Hepatocyte (in vitro differentiated cells): ENCODE data around the gene IP6K1. TPM values are rescaled to one million over a fixed set of nuclear protein-coding genes. Genes with fewer than 3 reads are reported as not detected.

Source experiments
- DNase-seq: peaks from one replicate; pipeline ENCODE4 v3.0.0-alpha.2; 2016; ENCODE audit warnings: low spot score
- H2AFZ ChIP-seq: fragments of 200-600 bp; sonication (generic); 2 replicates; pipeline ENCODE4 v1.6.0; 2016; ENCODE audit warnings: antibody characterized with exemption, mild to moderate bottlenecking
- H3K27ac ChIP-seq: fragments of 200-600 bp; sonication (generic); 2 replicates; pipeline ENCODE4 v1.5.1; 2016; ENCODE audit warnings: mild to moderate bottlenecking
- H3K27me3 ChIP-seq: fragments of 200-600 bp; sonication (generic); 2 replicates; pipeline ENCODE4 v1.6.1; 2016
- H3K36me3 ChIP-seq: fragments of 200-600 bp; sonication (generic); replicated peaks from 2 replicates; pipeline ENCODE4 v1.5.1; 2016; ENCODE audit warnings: low read depth; ENCODE audit not compliant: insufficient read depth
- H3K4me1 ChIP-seq: fragments of 200-600 bp; sonication (generic); 2 replicates; pipeline ENCODE4 v1.5.1; 2016; ENCODE audit warnings: mild to moderate bottlenecking, moderate library complexity; ENCODE audit not compliant: insufficient read depth
- H3K4me2 ChIP-seq: fragments of 200-600 bp; sonication (generic); 2 replicates; pipeline ENCODE4 v1.6.0; 2016
- H3K4me3 ChIP-seq: fragments of 200-600 bp; sonication (generic); 2 replicates; pipeline ENCODE4 v1.5.1; 2016; ENCODE audit warnings: mild to moderate bottlenecking
- H3K79me2 ChIP-seq: fragments of 200-600 bp; sonication (generic); 2 replicates; pipeline ENCODE4 v1.6.0; 2017; ENCODE audit warnings: mild to moderate bottlenecking
- H3K9me2 ChIP-seq: fragments of 200-600 bp; sonication (generic); replicated peaks from 2 replicates; pipeline ENCODE4 v1.6.0; 2017; ENCODE audit warnings: mild to moderate bottlenecking; ENCODE audit not compliant: insufficient read depth
- H3K9me3 ChIP-seq: fragments of 200-600 bp; sonication (generic); 2 replicates; pipeline ENCODE4 v1.5.1; 2016; ENCODE audit warnings: low read depth, mild to moderate bottlenecking
- H4K20me1 ChIP-seq: fragments of 200-600 bp; sonication (generic); 2 replicates; pipeline ENCODE4 v1.6.0; 2016; ENCODE audit warnings: mild to moderate bottlenecking; ENCODE audit not compliant: insufficient read depth, poor library complexity, severe bottlenecking
- EZH2 ChIP-seq: fragments of 200-600 bp; sonication (generic); IDR thresholded peaks from 2 replicates; pipeline ENCODE4 v1.6.1; 2016; ENCODE audit warnings: antibody characterized with exemption, mild to moderate bottlenecking, borderline replicate concordance
- EZH2phosphoT487 ChIP-seq: fragments of 200-600 bp; sonication (generic); IDR thresholded peaks from one replicate; pipeline ENCODE4 v1.6.1; 2018; ENCODE audit warnings: antibody characterized with exemption, mild to moderate bottlenecking, low read depth, moderate library complexity; ENCODE audit not compliant: unreplicated experiment, severe bottlenecking
- WGBS: methylation state at CpG from one replicate; pipeline ENCODE4 v1.1.6; 2016; ENCODE audit warnings: low lambda C conversion rate; ENCODE audit errors: missing lambda C conversion rate; 5-methylcytosine and 5-hydroxymethylcytosine counted together
- polyA plus RNA-seq: library from polyadenylated mRNA; unstranded; fragments of >200 nt; fragmentation: Nextera tagmentation; extraction: Ambion mirVana; gene quantifications from 2 replicates; pipeline ENCODE4 v1.2.1, GENCODE V29; 2016
- total RNA-seq: library from RNA; depleted of rRNA; stranded (reverse); fragments of >200 nt; gene quantifications from 2 replicates; pipeline ENCODE4 v1.2.3, GENCODE V29; 2014
- TF ChIP-seq, protein P1 (sequence below): fragments of 200-600 bp; sonication (generic); IDR thresholded peaks from 2 replicates; pipeline ENCODE4 v1.5.1; 2016; ENCODE audit warnings: antibody characterized with exemption, mild to moderate bottlenecking; ENCODE audit not compliant: poor library complexity

Gene IP6K1
- total and polyA plus RNA-seq, 2 experiments from 2014 or later, result 21.6 to 32.6 TPM

DNA sequence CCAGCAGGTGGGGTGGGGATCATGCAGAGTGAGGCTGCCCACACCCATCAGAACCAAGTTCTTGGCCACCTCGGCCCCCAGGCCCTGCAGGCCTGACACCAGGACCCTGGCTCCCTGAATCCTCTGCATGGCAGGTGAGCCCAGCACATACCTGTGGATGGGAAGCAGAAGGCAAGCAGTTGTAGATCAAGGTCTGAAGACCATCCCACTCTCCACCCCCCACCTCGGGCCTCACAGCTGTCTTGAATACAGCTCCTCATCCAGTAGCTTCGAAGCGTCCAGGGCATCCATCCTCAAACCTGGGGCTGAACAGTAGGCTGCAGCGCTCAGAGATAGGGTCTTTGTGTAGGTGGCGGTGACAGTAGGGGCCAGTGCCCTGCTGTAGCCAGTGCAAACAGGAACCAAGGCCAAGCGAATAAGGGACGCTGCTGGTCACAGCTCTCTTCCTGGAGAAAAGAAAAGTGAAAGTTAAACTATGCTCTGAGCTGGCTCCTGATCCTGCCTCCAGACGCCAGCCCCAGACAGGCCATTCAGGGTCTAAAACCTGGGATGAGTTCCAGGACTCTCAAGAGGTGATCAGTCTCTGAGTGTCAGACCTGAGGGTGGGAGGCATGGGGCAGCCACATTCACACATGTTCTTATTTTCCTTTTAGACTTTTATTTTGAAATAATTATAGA lies 27.3 kb upstream of the IP6K1 start, which contains the start of gene UBA7:
UBA7 (minus strand) TSS at position 457 of the 678 bp plus-strand sequence; CDS start at position 291, 166 bp downstream.
- WGBS, result 72% methylated on average over 9 of the region's 9 CpGs
- H3K27ac ChIP-seq, result peak within 1 kb of the TSS; percentile 82
- H3K4me3 ChIP-seq, result no peak within 1 kb of the TSS
- no peaks in the 10 kb centered on the region for H3K9me3 ChIP-seq
- H3K9me2 ChIP-seq, result no peaks in the 10 kb centered on the region
- DNase-seq, result peak; percentile 55
- H3K79me2 ChIP-seq, result no peaks in the 10 kb centered on the region
- H3K27me3 ChIP-seq, result no peaks in the 10 kb centered on the region
- no peaks in the 10 kb centered on the region for H3K36me3 ChIP-seq
- TF ChIP-seq, protein P1, sequence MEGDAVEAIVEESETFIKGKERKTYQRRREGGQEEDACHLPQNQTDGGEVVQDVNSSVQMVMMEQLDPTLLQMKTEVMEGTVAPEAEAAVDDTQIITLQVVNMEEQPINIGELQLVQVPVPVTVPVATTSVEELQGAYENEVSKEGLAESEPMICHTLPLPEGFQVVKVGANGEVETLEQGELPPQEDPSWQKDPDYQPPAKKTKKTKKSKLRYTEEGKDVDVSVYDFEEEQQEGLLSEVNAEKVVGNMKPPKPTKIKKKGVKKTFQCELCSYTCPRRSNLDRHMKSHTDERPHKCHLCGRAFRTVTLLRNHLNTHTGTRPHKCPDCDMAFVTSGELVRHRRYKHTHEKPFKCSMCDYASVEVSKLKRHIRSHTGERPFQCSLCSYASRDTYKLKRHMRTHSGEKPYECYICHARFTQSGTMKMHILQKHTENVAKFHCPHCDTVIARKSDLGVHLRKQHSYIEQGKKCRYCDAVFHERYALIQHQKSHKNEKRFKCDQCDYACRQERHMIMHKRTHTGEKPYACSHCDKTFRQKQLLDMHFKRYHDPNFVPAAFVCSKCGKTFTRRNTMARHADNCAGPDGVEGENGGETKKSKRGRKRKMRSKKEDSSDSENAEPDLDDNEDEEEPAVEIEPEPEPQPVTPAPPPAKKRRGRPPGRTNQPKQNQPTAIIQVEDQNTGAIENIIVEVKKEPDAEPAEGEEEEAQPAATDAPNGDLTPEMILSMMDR, result no peak
- TF ChIP-seq EZH2phosphoT487, result no peak
- TF ChIP-seq EZH2, result no peak
- peak within 1 kb of the TSS; percentile 82 for H2AFZ ChIP-seq
- no peaks in the 10 kb centered on the region for H4K20me1 ChIP-seq
- H3K4me2 ChIP-seq, result peak within 1 kb of the TSS; percentile 81
- H3K4me1 ChIP-seq, result peaks cover 13% of the 10 kb centered on the region

DNA sequence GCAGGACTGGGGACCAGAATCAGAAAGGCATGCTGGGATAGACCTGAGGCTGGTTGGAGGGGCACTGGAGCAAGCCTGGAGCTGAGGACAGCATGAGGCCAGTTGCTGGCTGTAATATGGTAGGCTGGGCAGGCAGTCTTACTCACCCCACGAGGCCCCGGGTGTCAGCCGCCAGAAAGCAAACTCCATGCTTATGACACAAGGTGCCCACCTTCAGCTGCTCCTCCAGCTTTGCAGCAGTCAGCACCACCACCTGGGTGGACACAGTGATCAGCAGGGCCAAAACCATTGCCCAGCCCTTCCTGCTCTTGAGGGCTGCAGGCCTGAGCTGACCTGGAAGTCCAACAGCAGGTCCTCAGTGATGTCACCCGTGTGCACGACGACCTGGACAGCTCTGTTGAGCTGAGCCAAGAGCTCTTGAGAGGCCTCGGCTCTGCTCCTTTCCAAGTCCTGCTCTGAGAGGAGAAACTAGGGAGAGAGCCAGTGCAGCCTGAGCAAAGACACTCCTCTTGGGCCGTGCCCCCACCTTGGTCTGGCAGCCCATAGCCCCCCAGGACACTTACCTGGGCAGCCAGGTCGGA lies 26.7 kb upstream of the IP6K1 start:
- no peaks in the 10 kb centered on the region for H4K20me1 ChIP-seq
- H3K27ac ChIP-seq, result peak overlapping the region; percentile 82
- WGBS, result 87% methylated on average over 8 of the region's 9 CpGs
- H3K79me2 ChIP-seq, result no peaks in the 10 kb centered on the region
- H3K4me3 ChIP-seq, result no peak overlapping the region
- TF ChIP-seq, protein P1, result no peak
- TF ChIP-seq EZH2phosphoT487 (no peak), EZH2 (no peak)
- H2AFZ ChIP-seq, result no peak overlapping the region
- H3K27me3 ChIP-seq, result no peaks in the 10 kb centered on the region
- H3K4me1 ChIP-seq, result peaks cover 19% of the 10 kb centered on the region
- H3K36me3 ChIP-seq, result no peaks in the 10 kb centered on the region
- no peak for DNase-seq
- H3K9me2 ChIP-seq, result no peaks in the 10 kb centered on the region
- H3K9me3 ChIP-seq, result no peaks in the 10 kb centered on the region
- H3K4me2 ChIP-seq, result peak overlapping the region; percentile 81

DNA sequence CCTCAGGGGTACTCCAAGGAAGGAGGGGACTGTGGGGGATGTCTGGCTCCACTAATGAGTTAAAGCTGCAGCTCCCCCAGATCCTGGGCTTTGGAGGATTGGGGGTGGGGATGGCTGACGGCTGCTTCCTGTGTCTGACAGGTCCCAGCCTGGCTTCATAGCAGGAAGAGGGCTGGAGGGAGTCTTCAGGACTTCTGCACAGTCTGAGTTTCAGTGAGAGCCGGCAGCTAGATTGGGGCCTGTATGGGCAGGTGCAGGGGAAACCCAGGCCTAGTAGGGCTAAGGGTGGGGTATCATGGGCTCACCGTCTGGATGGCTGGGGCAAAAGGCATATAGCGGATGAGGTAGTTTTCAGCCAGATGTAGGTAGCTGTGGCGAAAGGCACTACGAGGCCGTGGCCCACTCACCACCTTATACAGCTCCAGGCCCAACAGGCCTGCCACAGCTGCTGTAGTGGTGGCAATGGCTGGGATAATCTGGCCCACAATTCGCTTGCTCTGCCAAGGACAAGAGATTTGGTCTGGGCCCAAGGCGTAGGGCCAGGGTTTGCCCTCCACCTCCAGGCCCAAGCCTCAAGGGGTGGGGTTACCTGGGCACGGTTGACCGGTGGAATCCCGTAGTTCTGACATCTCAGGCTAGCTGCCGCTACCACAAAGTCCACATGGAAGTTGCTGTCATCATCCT lies 21.2 kb upstream of the IP6K1 start:
- Histone ChIP-seq H3K27me3 (peaks cover 9% of the 10 kb centered on the region), H3K36me3 (no peaks in the 10 kb centered on the region), H3K9me3 (no peaks in the 10 kb centered on the region), H3K79me2 (peaks cover 7% of the 10 kb centered on the region), H2AFZ (no peak overlapping the region), H3K4me2 (peak overlapping the region; percentile 75), H3K9me2 (no peaks in the 10 kb centered on the region), H3K4me3 (no peak overlapping the region), H4K20me1 (no peaks in the 10 kb centered on the region), H3K4me1 (peaks cover 33% of the 10 kb centered on the region), H3K27ac (peak overlapping the region; percentile 99)
- WGBS, result 76% methylated on average over 13 of the region's 13 CpGs
- DNase-seq, result peak; percentile 38
- TF ChIP-seq EZH2 (no peak), EZH2phosphoT487 (no peak)
- TF ChIP-seq, protein P1, result no peak
